Subcutaneous adipose tissue (tissue), 4 donors: ENCODE results near the gene NUDT3. TPM values are rescaled to one million over a fixed set of nuclear protein-coding genes. Genes with fewer than 3 reads are reported as not detected.

Source experiments
- CTCF ChIP-seq: fragments of 450-650 bp; IDR thresholded peaks from one replicate; pipeline ENCODE4 v1.5.1; 2016; ENCODE audit warnings: low read depth, mild to moderate bottlenecking, control low read depth, antibody characterized with exemption, moderate library complexity
- total RNA-seq, 4 donors: library from RNA; depleted of rRNA; stranded (reverse); fragments of >200 nt; gene quantifications; one replicate each; pipeline ENCODE4 v1.1.0, GENCODE V29; 2016

Gene NUDT3
- total RNA-seq, 4 donors from 2014 or later = 27.2 to 33.5 (median 30.5) TPM

GRCh38 chr6:34242252-34243130 is 150.0 kb downstream of the NUDT3 start:
- no peak for TF ChIP-seq CTCF

GRCh38 chr6:34241351-34242215 is 150.9 kb downstream of the NUDT3 start:
- TF ChIP-seq CTCF = no peak

- TF ChIP-seq CTCF = no peak
Observed at GRCh38 chr6:34240329-34241248, 151.9 kb downstream of the NUDT3 start.

- no peak for TF ChIP-seq CTCF
Observed at GRCh38 chr6:34239893-34240292, 152.6 kb downstream of the NUDT3 start.

GRCh38 chr6:34239500-34239825 is 153.0 kb downstream of the NUDT3 start:
- no peak for TF ChIP-seq CTCF

GRCh38 chr6:34238585-34239499 is 153.6 kb downstream of the NUDT3 start:
- TF ChIP-seq CTCF = no peak
